Subcutaneous adipose tissue (tissue), 4 donors: Measurements from ENCODE around the gene TGM4. TPM values are rescaled to one million over a fixed set of nuclear protein-coding genes. Genes with fewer than 3 reads are reported as not detected.

Source experiments
- CTCF ChIP-seq: fragments of 450-650 bp; IDR thresholded peaks from one replicate; pipeline ENCODE4 v1.5.1; 2016; ENCODE audit warnings: low read depth, mild to moderate bottlenecking, control low read depth, antibody characterized with exemption, moderate library complexity
- total RNA-seq, 4 donors: library from RNA; depleted of rRNA; stranded (reverse); fragments of >200 nt; gene quantifications; one replicate each; pipeline ENCODE4 v1.1.0, GENCODE V29; 2016

Gene TGM4
- total RNA-seq, 4 donors from 2014 or later: not detected

- TF ChIP-seq CTCF: no peak
Observed at GRCh38 chr3:44954962-44955361, 80.6 kb downstream of the TGM4 start.

- TF ChIP-seq CTCF: no peak
Observed at GRCh38 chr3:44955917-44956316, 81.5 kb downstream of the TGM4 start.

DNA sequence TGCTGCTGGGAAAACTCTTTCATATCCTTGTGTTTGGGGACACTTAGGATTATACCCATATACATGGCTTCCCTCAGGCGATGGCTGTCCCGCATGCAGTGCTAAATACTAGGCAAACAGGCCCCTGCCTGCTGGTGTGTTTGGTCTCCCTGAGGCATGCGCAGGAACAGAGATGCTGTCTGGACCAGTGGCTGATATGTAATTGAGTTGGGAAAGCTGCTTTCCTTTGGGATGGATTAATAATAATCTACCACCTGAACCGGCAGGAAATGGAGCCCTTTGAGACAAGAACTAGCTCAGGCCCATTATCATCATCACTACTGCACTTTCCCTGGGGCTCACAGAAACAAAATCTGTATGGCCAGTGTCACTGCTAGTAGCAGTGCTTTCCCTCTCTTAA is 83.6 kb downstream of the TGM4 start:
- TF ChIP-seq CTCF: no peak

- no peak for TF ChIP-seq CTCF
Observed at GRCh38 chr3:44958386-44958785, 84.0 kb downstream of the TGM4 start.

- no peak for TF ChIP-seq CTCF
Observed at GRCh38 chr3:44960387-44961026, 86.1 kb downstream of the TGM4 start.

DNA sequence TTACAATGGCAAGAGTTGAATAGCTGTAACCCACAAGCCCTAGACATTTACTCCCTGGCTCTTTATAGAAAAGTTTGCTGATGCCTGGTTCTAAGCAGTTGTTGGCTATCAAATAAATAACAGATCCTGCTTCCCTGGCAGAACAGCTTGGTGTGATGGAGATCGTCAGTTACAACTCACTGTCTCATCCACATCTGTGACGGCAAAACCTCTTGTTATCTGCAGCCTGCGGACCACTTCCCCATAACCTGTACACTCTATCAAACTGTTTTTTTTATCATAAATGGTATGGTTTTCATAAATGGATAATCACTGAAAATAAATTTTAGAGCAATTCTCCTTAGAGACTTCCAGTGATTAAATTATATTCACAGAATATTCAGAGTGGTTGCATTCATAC is 87.5 kb downstream of the TGM4 start:
- TF ChIP-seq CTCF: no peak

DNA sequence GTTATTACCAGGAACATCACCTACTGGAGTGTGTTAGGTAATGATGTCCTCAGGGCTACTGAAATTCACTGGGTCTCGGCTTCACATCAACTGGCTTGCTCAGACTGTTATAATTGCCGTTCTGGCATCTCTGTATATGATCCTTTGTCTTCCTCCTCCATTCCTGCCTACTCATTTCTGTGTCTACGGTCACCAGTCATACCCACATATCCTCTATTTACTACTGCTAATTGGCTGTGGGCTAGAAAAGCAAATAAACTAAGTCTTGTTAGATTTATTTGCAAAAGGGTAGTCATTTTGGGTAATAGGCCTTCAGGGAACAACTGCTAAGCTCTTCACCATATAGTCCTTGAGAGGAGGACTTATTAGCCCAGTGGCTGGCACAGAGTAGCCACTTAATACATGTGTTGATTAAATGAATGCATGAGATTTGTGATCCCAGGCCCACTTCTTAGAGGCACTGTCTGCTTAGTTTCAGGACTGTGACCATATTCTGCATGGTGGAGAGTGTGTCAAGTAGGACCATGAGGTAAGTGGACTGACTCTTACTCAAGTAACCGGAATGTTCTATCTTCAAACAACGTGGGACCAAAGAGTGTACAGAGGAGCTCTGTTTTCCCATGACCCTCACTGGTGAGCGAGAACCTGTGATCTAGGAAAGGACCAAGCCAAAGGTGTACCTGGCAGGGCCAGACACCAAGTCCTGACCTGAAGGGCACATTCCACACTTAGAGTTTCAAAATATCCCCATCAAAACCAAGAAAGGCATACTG is 88.4 kb downstream of the TGM4 start:
- no peak for TF ChIP-seq CTCF
